ENCODE results near the gene ISLR2. TPM values are rescaled to one million over a fixed set of nuclear protein-coding genes. Genes with fewer than 3 reads are reported as not detected.
"Not testable (repeated sequence)": the region's sequence is repeated elsewhere in the genome, so short reads cannot be mapped to it uniquely, and the experiment has no call there.

The ISLR2 gene
- total RNA-seq = 2.2 TPM
- long read RNA-seq, partial matches to known transcripts = 0 of 4 reads
- long read RNA-seq, other reads (novel, unspliced or antisense) = 4 of 4 reads

GRCh38 chr15:74130155-74130848, at the start of gene ISLR2:
TSS of gene ISLR2 (plus strand) at chr15:74130586. CDS start at chr15:74132755, 2,169 bp downstream.
- intact Hi-C loops (cut with micrococcal nuclease) = no loop called here

GRCh38 chr15:74082450-74082849, 47.9 kb upstream of the ISLR2 start, which contains the start of gene GOLGA6A:
TSS of gene GOLGA6A (minus strand) at chr15:74082550. CDS start at chr15:74082509, 41 bp downstream.
- intact Hi-C loops (cut with micrococcal nuclease); ATAC-seq; DNase-seq: not testable (repeated sequence)

More at GRCh38 chr15:74130155-74130848, at the start of gene ISLR2:
- DNase-seq = no peak
- ATAC-seq = no peak

GRCh38 chr15:74094567-74094966, 35.8 kb upstream of the ISLR2 start:
- ATAC-seq; intact Hi-C loops (cut with micrococcal nuclease); DNase-seq: not testable (repeated sequence)

DNA sequence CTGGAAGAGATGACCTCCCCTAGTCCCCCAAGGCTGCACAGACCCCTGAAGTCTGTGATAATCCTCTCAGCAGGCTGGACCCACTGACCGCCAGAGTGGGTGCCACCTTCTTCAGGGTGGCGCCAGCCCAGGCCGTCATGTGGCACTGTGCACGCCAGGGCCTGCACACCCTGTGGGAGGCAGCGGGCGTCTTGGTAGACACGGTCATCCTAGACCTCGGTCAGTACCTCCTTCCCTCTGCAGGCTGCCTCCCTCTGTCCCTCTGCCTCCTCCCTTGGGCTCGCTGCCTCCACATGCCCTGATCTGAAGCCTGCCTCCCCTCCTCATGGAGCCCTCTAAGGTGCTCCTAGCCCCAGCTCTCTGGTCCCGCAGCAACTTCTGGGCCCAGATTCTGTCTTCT, 34.8 kb upstream of the ISLR2 start:
- ATAC-seq = not testable (repeated sequence)

GRCh38 chr15:74096753-74097474, 33.5 kb upstream of the ISLR2 start:
- ATAC-seq; intact Hi-C loops (cut with micrococcal nuclease); DNase-seq: not testable (repeated sequence)

More for the DNA sequence above, 34.8 kb upstream of the ISLR2 start:
- DNase-seq; intact Hi-C loops (cut with micrococcal nuclease): not testable (repeated sequence)

DNA sequence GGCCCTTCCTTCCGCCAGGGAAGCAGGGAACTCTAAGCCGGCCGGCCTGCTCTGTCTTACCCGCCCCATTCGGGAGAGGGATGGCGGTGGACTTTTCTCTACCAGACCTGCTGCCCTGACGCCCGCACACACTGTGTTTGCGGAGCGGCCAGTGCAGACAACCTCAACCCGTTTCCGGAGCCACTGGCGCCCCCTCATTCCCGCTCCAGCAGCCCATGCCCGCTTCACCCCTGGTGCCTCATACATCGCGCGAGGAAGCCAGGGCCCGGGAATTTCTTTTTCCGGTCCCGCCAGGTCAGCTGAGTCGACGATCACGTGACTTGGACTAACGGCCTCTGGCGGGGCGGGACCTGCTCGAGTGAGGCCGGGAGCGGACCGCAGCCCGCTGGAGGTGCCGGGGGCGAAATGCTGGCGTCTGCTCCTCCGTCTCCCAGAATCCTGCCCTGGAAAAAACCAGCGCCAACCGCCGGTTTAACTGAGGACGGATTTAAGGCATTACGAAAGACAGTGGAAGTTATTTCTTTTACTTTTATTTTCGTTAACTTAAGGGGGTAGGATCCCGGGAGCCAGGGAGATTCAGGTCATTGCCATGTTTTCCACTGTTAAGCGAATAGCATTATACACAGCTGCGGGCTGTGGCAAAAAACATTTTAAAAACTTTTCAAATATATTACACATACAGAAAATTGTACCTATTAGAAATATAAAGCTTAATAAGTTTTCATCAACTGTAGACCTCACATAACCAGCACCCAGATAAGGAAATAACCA, 30.2 kb upstream of the ISLR2 start:
- ATAC-seq = peak; percentile 98

GRCh38 chr15:74108111-74108510, 22.3 kb upstream of the ISLR2 start:
- no peak for ATAC-seq
- DNase-seq = no peak
- intact Hi-C loops (cut with micrococcal nuclease) = no loop called here

More for the DNA sequence above, 30.2 kb upstream of the ISLR2 start:
- intact Hi-C loops (cut with micrococcal nuclease) = not testable (repeated sequence)
- DNase-seq = peak; percentile 92

- DNase-seq; intact Hi-C loops (cut with micrococcal nuclease); ATAC-seq: not testable (repeated sequence)
These were observed 21.8 kb upstream of the ISLR2 start for GRCh38 chr15:74108611-74109010.

DNA sequence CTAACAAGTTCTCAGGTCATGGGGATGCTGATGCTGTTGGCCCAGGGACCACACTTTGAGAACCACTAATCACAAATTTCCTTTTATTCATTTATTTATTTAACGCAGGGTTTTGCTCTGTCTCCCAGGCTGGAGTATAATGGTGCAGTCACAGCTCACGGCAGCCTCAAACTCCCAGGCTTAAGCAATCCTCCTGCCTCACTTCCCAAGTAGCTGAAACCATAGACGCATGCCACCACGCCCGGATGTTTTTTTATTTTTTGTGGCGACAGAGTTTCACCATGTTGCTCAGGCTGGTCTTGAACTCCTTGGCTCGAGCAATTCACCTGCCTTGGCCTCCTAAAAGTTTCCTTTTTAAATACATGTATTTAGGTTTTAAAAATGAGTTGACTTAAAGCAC, 20.7 kb upstream of the ISLR2 start:
- DNase-seq (no peak), ATAC-seq (no peak)
- intact Hi-C loops (cut with micrococcal nuclease) = no loop called here

GRCh38 chr15:74120426-74120825, 10.0 kb upstream of the ISLR2 start:
- intact Hi-C loops (cut with micrococcal nuclease) = no loop called here
- DNase-seq = no peak
- no peak for ATAC-seq

GRCh38 chr15:74121039-74121438, 9.3 kb upstream of the ISLR2 start:
- intact Hi-C loops (cut with micrococcal nuclease) = no loop called here
- ATAC-seq (no peak), DNase-seq (no peak)

- intact Hi-C loops (cut with micrococcal nuclease) = no loop called here
- no peak for DNase-seq
- ATAC-seq = no peak
These were observed 8.5 kb upstream of the ISLR2 start for GRCh38 chr15:74121858-74122257.

DNA sequence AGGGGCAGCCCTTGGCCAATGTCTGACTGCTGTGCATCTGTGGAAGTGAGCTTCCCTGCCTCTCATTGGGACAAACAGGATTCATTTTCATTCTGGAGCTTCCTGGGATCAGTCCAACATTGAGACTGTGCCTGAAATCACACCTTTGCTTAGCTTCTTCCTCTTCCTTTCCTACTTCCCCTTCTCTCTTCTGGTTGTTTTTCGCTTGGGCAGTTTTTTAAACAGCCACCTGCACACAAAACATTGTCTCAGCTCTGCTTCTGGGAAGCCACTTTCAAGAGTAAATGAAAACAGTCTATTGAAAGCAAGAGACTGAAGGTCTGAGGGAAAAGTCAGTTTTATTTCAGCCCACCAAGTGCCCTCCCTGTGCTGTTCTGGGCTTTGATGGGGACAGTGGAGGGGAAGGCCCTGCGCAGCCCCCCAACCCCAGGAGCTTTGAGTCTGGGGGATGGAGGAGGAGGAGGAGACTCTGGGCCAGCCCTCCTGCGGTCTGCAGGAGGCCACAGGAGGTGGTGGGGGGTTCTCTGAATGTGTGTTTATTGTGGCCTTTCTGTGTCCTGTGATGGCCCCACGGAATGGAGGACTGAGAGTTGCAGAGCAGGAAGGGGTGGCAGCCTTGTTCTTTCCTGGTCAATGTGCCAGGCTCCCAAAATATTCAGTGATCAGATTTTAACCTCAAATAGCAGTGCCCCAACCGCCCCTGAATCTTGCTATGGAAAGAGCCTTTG, 7.8 kb upstream of the ISLR2 start:
- intact Hi-C loops (cut with micrococcal nuclease) = no loop called here
- DNase-seq = no peak
- no peak for ATAC-seq

DNA sequence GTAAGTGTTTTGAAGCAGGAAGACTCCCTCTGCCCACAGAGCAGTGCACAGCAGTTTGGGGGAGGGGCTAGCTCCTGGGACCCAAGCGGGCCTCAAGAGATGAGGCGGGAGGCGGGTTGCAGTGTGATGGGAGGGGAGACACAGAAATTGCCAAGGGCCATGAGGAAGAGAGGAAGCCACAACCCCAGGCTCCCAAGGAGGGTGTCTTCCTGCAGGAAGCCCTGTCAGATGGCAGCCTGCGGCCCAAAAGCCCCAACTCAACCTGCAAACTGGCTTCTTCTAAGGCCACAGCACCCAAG, 7.3 kb upstream of the ISLR2 start:
- DNase-seq (no peak), ATAC-seq (no peak)
- intact Hi-C loops (cut with micrococcal nuclease) = no loop called here

GRCh38 chr15:74123658-74124057, 6.7 kb upstream of the ISLR2 start:
- no peak for ATAC-seq
- intact Hi-C loops (cut with micrococcal nuclease) = no loop called here
- no peak for DNase-seq

GRCh38 chr15:74124196-74124595, 6.2 kb upstream of the ISLR2 start:
- ATAC-seq (no peak), DNase-seq (no peak)
- intact Hi-C loops (cut with micrococcal nuclease) = no loop called here

- DNase-seq (no peak), ATAC-seq (no peak)
- intact Hi-C loops (cut with micrococcal nuclease) = loop anchor here (5.0 kb wide), 1 partner anchor 183 kb away; no protein-coding TSS in a partner anchor
These were observed 5.6 kb upstream of the ISLR2 start for GRCh38 chr15:74124759-74125158.

GRCh38 chr15:74127255-74127953, 3.0 kb upstream of the ISLR2 start:
- peak; percentile 97 for ATAC-seq
- DNase-seq = peak; percentile 95
- intact Hi-C loops (cut with micrococcal nuclease) = loop anchor here (5.0 kb wide), 1 partner anchor 180 kb away; no protein-coding TSS in a partner anchor
